ENCODE data around the gene MTERF2. TPM values are rescaled to one million over a fixed set of nuclear protein-coding genes. Genes with fewer than 3 reads are reported as not detected.
A peak's percentile ranks its signal among the peaks of the same experiment; 100 is the strongest.

MTERF2 gene
- total RNA-seq, 4 donors from 2014 or later, result 17.5 to 26.3 (median 19.4) TPM

DNA sequence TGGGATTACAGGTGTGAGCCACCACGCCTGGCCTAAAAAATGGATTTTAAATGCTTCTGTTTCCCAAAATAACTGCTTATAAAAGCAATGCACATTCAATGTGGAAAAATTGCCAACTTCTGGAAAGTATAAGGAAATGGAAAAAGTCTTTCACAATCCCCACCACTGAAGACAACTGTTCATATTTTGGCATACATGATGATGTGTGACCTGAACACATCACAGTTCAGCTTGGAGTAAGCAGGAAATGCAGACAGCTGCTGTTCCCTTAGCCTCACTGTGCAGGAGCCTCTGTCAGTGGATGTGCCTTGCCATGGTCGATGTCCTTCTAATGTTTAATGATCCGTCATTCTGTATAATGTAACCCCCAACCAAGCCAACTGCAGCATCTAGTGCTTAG lies 5.2 kb downstream of the MTERF2 start:
- TF ChIP-seq EP300 (IDR thresholded peaks at IDR 0.05) (no peak), POLR2A (IDR thresholded peaks at IDR 0.05) (no peak)
- TF ChIP-seq, protein P1, sequence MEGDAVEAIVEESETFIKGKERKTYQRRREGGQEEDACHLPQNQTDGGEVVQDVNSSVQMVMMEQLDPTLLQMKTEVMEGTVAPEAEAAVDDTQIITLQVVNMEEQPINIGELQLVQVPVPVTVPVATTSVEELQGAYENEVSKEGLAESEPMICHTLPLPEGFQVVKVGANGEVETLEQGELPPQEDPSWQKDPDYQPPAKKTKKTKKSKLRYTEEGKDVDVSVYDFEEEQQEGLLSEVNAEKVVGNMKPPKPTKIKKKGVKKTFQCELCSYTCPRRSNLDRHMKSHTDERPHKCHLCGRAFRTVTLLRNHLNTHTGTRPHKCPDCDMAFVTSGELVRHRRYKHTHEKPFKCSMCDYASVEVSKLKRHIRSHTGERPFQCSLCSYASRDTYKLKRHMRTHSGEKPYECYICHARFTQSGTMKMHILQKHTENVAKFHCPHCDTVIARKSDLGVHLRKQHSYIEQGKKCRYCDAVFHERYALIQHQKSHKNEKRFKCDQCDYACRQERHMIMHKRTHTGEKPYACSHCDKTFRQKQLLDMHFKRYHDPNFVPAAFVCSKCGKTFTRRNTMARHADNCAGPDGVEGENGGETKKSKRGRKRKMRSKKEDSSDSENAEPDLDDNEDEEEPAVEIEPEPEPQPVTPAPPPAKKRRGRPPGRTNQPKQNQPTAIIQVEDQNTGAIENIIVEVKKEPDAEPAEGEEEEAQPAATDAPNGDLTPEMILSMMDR (IDR thresholded peaks at IDR 0.05), result no peak
- Histone ChIP-seq H3K4me3 (no peak overlapping the region), H3K27me3 (no peaks in the 10 kb centered on the region), H3K27ac (peak overlapping the region in 1 of 4 donors; percentile 34), H3K36me3 (peaks cover 0 to 18% (median 0%) of the 10 kb centered on the region in 3 donors), H3K4me1 (peaks cover 0 to 48% (median 17%) of the 10 kb centered on the region in 4 donors), H3K9me3 (no peaks in the 10 kb centered on the region)
- no peak for DNase-seq (ENCODE audit: low spot score in 2 of 2)
- WGBS, 2 donors, result 88 to 94% methylated on average over 3 of the region's 3 CpGs

DNA sequence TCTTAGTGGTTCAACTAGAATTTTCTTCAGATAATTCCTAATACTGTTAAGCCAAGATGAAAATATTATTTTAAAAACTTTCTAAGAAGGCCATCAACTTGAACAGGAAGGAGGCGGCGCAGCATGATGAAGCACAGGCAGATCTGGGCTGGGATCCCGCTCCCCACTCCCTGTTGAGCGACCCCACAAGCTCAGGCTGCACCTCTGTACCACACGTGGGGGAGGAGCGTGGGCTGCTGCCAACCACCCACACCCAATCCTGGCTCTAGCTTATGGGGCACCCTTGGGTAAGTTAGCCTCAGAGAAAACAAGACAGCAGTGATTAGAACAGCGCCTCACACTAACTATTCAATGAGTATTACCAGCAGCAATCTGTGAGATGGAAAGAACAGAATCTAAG lies 6.0 kb downstream of the MTERF2 start:
- Histone ChIP-seq H3K27ac (peak overlapping the region in 1 of 4 donors; percentile 61), H3K9me3 (no peaks in the 10 kb centered on the region), H3K4me3 (no peak overlapping the region), H3K27me3 (no peaks in the 10 kb centered on the region), H3K36me3 (peaks cover 0 to 22% (median 0%) of the 10 kb centered on the region in 3 donors), H3K4me1 (peaks cover 0 to 51% (median 18%) of the 10 kb centered on the region in 4 donors)
- no peak for DNase-seq (ENCODE audit: low spot score in 2 of 2)
- whole genome bisulfite sequencing, 2 donors, result 55 to 63% methylated on average over 7 of the region's 7 CpGs
- TF ChIP-seq, protein P1 (IDR thresholded peaks at IDR 0.05), result no peak
- TF ChIP-seq EP300 (IDR thresholded peaks at IDR 0.05), result no peak
- no peak for TF ChIP-seq POLR2A (IDR thresholded peaks at IDR 0.05)

DNA sequence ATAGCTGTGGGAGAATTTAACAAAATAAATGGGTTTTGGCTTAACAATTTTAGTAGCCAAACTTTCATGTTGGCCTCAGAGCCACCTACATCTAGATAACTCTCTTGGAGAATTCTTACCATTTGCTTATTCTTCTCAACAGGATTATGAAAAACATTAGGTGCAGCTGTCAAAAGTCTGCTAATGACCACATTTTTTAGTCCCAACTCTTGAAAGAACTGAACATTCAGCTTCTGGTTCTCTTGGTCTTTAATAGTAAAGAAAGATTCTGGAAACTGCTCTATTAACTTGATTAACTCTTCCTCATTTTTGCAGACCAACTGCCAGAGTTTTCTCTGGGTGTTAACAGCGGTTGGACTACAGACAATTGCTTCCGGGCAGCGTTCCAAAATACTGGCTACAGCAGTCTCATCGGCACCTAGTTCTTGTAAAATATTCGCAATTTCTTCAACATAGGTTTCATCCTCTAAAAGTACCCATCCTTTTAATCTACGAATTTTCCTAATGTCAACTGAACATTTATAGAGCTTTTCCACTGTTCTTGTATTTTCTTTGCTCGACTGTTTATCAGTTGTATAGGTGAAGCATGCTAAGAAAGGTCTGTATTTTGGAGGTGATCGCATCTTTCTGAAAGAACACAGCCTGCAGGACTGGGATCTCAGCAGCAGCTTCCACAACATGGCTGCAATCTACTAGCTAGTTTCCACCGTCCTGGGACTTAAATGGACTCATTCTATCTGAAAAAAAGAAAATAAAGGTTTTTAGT lies 8.7 kb downstream of the MTERF2 start:
- TF ChIP-seq, protein P1 (IDR thresholded peaks at IDR 0.05), result no peak
- TF ChIP-seq EP300 (IDR thresholded peaks at IDR 0.05), result no peak
- TF ChIP-seq POLR2A (IDR thresholded peaks at IDR 0.05), result no peak
- Histone ChIP-seq H3K9me3 (no peaks in the 10 kb centered on the region), H3K36me3 (peaks cover 0 to 18% (median 0%) of the 10 kb centered on the region in 3 donors), H3K4me3 (no peak overlapping the region), H3K4me1 (peaks cover 0 to 65% (median 18%) of the 10 kb centered on the region in 4 donors), H3K27me3 (no peaks in the 10 kb centered on the region), H3K27ac (no peak overlapping the region)
- WGBS, 2 donors, result 45 to 47% methylated on average over 9 of the region's 9 CpGs
- DNase-seq (ENCODE audit: low spot score in 2 of 2), result peak; percentile 42 to 72

DNA sequence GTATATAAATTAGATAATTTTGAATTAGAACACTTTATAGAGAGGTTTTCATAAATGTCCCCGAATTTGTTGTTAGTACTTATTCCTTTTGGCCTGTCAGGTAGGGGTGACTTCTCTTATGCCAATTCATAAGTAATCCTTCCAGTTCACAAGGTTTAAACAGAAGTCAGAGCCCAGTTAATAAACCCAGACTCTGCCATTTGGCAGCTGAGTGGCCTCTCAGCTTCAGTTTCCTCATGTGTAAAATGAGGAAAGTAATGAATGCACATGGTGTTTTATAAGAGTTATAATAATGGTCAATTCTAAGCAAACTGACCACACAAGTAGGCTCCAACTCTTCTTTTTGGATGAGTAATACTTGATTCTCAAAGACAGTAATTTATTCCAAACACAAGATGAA lies 10.3 kb downstream of the MTERF2 start:
- H3K27me3 ChIP-seq, result no peaks in the 10 kb centered on the region
- H3K36me3 ChIP-seq, result peaks cover 0 to 18% (median 0%) of the 10 kb centered on the region in 3 donors
- H3K4me3 ChIP-seq, result no peak overlapping the region
- no peak for DNase-seq (ENCODE audit: low spot score in 2 of 2)
- no peaks in the 10 kb centered on the region for H3K9me3 ChIP-seq
- 77 to 82% methylated on average over 1 of the region's 1 CpG for WGBS, 2 donors
- peaks cover 0 to 69% (median 18%) of the 10 kb centered on the region in 4 donors for H3K4me1 ChIP-seq
- TF ChIP-seq EP300 (IDR thresholded peaks at IDR 0.05) (no peak), POLR2A (IDR thresholded peaks at IDR 0.05) (no peak)
- TF ChIP-seq, protein P1 (IDR thresholded peaks at IDR 0.05), result no peak
- H3K27ac ChIP-seq, result peak overlapping the region in 1 of 4 donors; percentile 47

DNA sequence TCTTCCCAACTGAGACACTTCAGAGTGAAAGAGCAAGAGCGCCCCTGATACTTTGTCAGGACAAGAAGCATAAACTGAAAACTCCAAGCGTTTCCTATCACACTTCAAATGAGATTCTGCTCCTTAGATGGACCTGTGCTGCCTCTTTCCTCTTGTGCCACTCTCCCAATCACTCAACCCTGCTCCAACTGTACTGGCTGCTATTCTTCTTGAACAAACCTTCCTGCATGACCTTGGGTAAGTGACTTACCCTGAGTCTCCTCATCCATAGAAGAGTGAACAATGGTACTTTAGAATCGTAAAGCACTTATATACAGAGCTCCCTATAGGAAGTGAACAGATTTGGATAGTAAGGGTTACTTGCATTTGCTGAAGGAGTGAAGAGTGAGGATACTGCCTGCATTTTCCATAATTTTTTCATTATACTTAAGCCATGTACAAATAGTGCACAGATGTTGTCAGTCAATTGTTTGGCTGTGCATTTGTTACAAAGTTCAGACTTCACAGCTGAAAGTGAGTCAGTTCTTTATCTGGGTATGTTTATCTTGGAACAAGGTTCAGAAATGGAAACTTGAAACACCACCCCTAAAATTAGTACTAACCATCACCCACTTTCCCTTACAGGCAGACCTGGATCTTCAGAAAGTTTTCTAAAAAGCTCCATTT lies 10.8 kb downstream of the MTERF2 start:
- DNase-seq (ENCODE audit: low spot score in 2 of 2), result no peak
- Histone ChIP-seq H3K27me3 (no peaks in the 10 kb centered on the region), H3K4me1 (peaks cover 0 to 63% (median 18%) of the 10 kb centered on the region in 4 donors), H3K9me3 (no peaks in the 10 kb centered on the region), H3K27ac (peak overlapping the region in 1 of 4 donors; percentile 47), H3K36me3 (peaks cover 0 to 22% (median 0%) of the 10 kb centered on the region in 3 donors), H3K4me3 (no peak overlapping the region)
- TF ChIP-seq, protein P1 (IDR thresholded peaks at IDR 0.05), result no peak
- TF ChIP-seq EP300 (IDR thresholded peaks at IDR 0.05), result no peak
- TF ChIP-seq POLR2A (IDR thresholded peaks at IDR 0.05), result no peak
- 88 to 90% methylated on average over 3 of the region's 3 CpGs for WGBS, 2 donors
